ENCODE measurements around the gene CEP350. TPM values are rescaled to one million over a fixed set of nuclear protein-coding genes. Genes with fewer than 3 reads are reported as not detected.

The CEP350 gene
- polyA plus RNA-seq, 3 donors, result 6.7 to 19.8 (median 9.0) TPM

DNA sequence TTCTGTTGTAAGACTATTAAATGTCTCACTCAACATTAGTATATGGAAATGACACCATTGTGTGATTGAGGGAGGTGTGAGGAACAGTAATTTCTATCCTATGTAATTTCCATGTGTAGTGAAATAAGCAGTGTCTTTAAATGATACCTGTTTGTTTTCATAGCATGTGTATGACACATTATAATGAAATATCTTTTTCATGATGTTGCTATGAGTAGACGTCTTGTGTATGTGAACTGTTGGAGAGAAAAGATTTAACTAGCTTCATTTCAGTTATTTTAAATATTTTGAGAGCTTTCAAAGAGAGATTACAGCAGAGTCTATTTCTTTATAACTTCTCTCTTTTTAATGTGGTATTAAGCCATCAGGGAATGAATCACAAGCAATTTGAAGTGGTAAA, 128.6 kb downstream of the CEP350 start:
- H3K79me2 ChIP-seq (ENCODE audit: insufficient read depth, low read length), result no peaks in the 10 kb centered on the region
- no peak overlapping the region for H3K9ac ChIP-seq (ENCODE audit: insufficient read depth, low read length, poor library complexity, severe bottlenecking)
- Mint-ChIP-seq H3K36me3 (peaks cover 52 to 54% of the 10 kb centered on the region in 2 donors), H3K9me3 (no peaks in the 10 kb centered on the region), H3K27me3 (ENCODE audit: low read depth in 3 of 3) (no peaks in the 10 kb centered on the region), H3K4me3 (no peak overlapping the region), H3K27ac (peak overlapping the region in 3 of 7 donors; percentile 27 to 69 (median 68)), H3K4me1 (peaks cover 6% of the 10 kb centered on the region)
- peaks cover 0 to 8% of the 10 kb centered on the region in 2 donors for H3K4me1 ChIP-seq (ENCODE audit: control insufficient read depth in 1 of 2, insufficient read depth in 2 of 2, low read length in 2 of 2)
- intact Hi-C loops (cut with micrococcal nuclease), result no loop called here
- H2AFZ ChIP-seq (ENCODE audit: insufficient read depth, low read depth, low read length, poor library complexity, severe bottlenecking), result no peak overlapping the region
- H3K27me3 ChIP-seq (ENCODE audit: control insufficient read depth in 2 of 2, insufficient read depth in 2 of 2, low read length in 2 of 2), result no peaks in the 10 kb centered on the region
- whole genome bisulfite sequencing (ENCODE audit: insufficient coverage), result no CpG with 5 or more reads among the region's 1 CpG
- TF ChIP-seq, protein P1, sequence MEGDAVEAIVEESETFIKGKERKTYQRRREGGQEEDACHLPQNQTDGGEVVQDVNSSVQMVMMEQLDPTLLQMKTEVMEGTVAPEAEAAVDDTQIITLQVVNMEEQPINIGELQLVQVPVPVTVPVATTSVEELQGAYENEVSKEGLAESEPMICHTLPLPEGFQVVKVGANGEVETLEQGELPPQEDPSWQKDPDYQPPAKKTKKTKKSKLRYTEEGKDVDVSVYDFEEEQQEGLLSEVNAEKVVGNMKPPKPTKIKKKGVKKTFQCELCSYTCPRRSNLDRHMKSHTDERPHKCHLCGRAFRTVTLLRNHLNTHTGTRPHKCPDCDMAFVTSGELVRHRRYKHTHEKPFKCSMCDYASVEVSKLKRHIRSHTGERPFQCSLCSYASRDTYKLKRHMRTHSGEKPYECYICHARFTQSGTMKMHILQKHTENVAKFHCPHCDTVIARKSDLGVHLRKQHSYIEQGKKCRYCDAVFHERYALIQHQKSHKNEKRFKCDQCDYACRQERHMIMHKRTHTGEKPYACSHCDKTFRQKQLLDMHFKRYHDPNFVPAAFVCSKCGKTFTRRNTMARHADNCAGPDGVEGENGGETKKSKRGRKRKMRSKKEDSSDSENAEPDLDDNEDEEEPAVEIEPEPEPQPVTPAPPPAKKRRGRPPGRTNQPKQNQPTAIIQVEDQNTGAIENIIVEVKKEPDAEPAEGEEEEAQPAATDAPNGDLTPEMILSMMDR (IDR thresholded peaks at IDR 0.05), result no peak
- no peak overlapping the region for H3K4me2 ChIP-seq (replicated peaks; ENCODE audit: extremely low read depth, low read length, poor library complexity, severe bottlenecking)
- peak overlapping the region in 1 of 2 donors; percentile 37 for H3K27ac ChIP-seq (ENCODE audit: low read depth in 1 of 2, low read length in 2 of 2)
- peaks cover 73 to 75% of the 10 kb centered on the region in 2 donors for H3K36me3 ChIP-seq (replicated peaks in 1 of 2; ENCODE audit: control insufficient read depth in 1 of 2, insufficient read depth in 2 of 2, low read length in 2 of 2)
- H3K9me3 ChIP-seq (replicated peaks in 1 of 2; ENCODE audit: control insufficient read depth in 1 of 2, insufficient read depth in 1 of 2, low read length in 2 of 2), result no peaks in the 10 kb centered on the region
- no peak for DNase-seq
- no peak overlapping the region for H3K4me3 ChIP-seq (replicated peaks in 1 of 3; ENCODE audit: low read depth in 2 of 3, low read length in 3 of 3)
- no peaks in the 10 kb centered on the region for H4K20me1 ChIP-seq (ENCODE audit: insufficient read depth, low read length)

DNA sequence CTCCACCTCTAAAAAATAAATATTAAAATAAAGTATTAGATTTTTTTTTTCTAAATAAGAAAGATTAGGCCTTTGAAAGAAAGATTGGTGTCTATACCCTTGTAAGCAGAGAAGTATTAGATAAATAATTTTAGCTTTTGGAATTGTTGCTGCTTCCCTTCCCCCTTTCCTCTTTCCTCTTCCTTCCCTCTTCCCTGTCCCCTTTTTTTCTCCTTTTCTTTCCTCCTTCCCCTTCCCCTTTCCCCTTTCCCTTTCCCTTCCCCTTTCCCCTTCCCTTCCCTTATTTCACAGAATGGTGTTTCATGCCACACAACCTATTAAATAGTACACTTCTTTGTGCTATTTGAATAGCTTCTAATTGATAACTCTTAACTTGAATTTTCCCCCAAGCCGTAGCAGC, 130.3 kb downstream of the CEP350 start:
- peaks cover 6% of the 10 kb centered on the region for H3K4me1 Mint-ChIP-seq
- 100% methylated on average over 1 of the region's 1 CpG for WGBS (ENCODE audit: insufficient coverage)
- no peaks in the 10 kb centered on the region for H3K79me2 ChIP-seq (ENCODE audit: insufficient read depth, low read length)
- H3K4me3 Mint-ChIP-seq, result no peak overlapping the region
- no peaks in the 10 kb centered on the region for H3K27me3 ChIP-seq (ENCODE audit: control insufficient read depth in 2 of 2, insufficient read depth in 2 of 2, low read length in 2 of 2)
- no peak overlapping the region for H3K9ac ChIP-seq (ENCODE audit: insufficient read depth, low read length, poor library complexity, severe bottlenecking)
- H3K27me3 Mint-ChIP-seq (ENCODE audit: low read depth in 3 of 3), result no peaks in the 10 kb centered on the region
- H3K4me1 ChIP-seq (ENCODE audit: control insufficient read depth in 1 of 2, insufficient read depth in 2 of 2, low read length in 2 of 2), result peaks cover 0 to 8% of the 10 kb centered on the region in 2 donors
- peaks cover 56 to 61% of the 10 kb centered on the region in 2 donors for H3K36me3 Mint-ChIP-seq
- no peak for DNase-seq
- H2AFZ ChIP-seq (ENCODE audit: insufficient read depth, low read depth, low read length, poor library complexity, severe bottlenecking), result no peak overlapping the region
- no peaks in the 10 kb centered on the region for H3K9me3 ChIP-seq (replicated peaks in 1 of 2; ENCODE audit: control insufficient read depth in 1 of 2, insufficient read depth in 1 of 2, low read length in 2 of 2)
- H3K4me2 ChIP-seq (replicated peaks; ENCODE audit: extremely low read depth, low read length, poor library complexity, severe bottlenecking), result no peak overlapping the region
- no peak overlapping the region for H3K4me3 ChIP-seq (replicated peaks in 1 of 3; ENCODE audit: low read depth in 2 of 3, low read length in 3 of 3)
- peak overlapping the region in 2 of 7 donors; percentile 44 to 51 for H3K27ac Mint-ChIP-seq
- peaks cover 73 to 78% of the 10 kb centered on the region in 2 donors for H3K36me3 ChIP-seq (replicated peaks in 1 of 2; ENCODE audit: control insufficient read depth in 1 of 2, insufficient read depth in 2 of 2, low read length in 2 of 2)
- H3K27ac ChIP-seq (ENCODE audit: low read depth in 1 of 2, low read length in 2 of 2), result peak overlapping the region in 1 of 2 donors; percentile 12
- intact Hi-C loops (cut with micrococcal nuclease), result no loop called here
- TF ChIP-seq, protein P1 (IDR thresholded peaks at IDR 0.05), result no peak
- no peaks in the 10 kb centered on the region for H4K20me1 ChIP-seq (ENCODE audit: insufficient read depth, low read length)
- H3K9me3 Mint-ChIP-seq, result no peaks in the 10 kb centered on the region

All from CD14-positive monocyte (primary cell).